GM12878 (cell line): ENCODE results near the gene MAPRE3. TPM values are rescaled to one million over a fixed set of nuclear protein-coding genes. Genes with fewer than 3 reads are reported as not detected.

Source experiments
- ATAC-seq: fragments of 200-7000 bp; cut with Tn5 transposase; 3 replicates; pipeline ENCODE4 v1.9.1; 2020; ENCODE audit warnings: mild to moderate bottlenecking, moderate library complexity
- BruUV-seq: library from RNA; stranded (reverse); fragments of 400-500 nt; replicated peaks from 2 replicates; lab custom pipeline; 2021; lab: Mats Ljungman, UMichigan
- CTCF ChIA-PET: fragments of 300-600 bp; sonication (Branson Sonifier 250); formaldehyde crosslinking; extraction: SDS; loops from one replicate; lab custom pipeline; 2021; ENCODE audit warnings: inconsistent platforms; lab: Yijun Ruan, JAX
- POLR2A ChIA-PET: fragments of 350-600 bp; formaldehyde crosslinking; extraction: SDS; loops from one replicate; lab custom pipeline; 2021; ENCODE audit warnings: inconsistent platforms; lab: Charles Lee
- RAD21 ChIA-PET: fragments of 300-600 bp; sonication (Branson Sonifier 250); formaldehyde crosslinking; loops from one replicate; lab custom pipeline; 2023; ENCODE audit warnings: antibody characterized with exemption; ENCODE audit not compliant: unreplicated experiment; lab: Charles Lee
- SMC1A ChIA-PET: fragments of 300-600 bp; sonication (Branson Sonifier 250); formaldehyde crosslinking; loops from one replicate; lab custom pipeline; 2023; ENCODE audit not compliant: unreplicated experiment, uncharacterized antibody; lab: Charles Lee
- DNase-seq: peaks from one replicate; pipeline ENCODE4 v3.0.0-alpha.2; 2011; ENCODE audit warnings: low read depth, low spot score
- FAIRE-seq: peaks from 3 replicates; lab custom pipeline; 2011; peaks lifted over from hg19 to GRCh38; lab: Jason Lieb, UNC
- H2AFZ ChIP-seq: 2 replicates; pipeline ENCODE4 v1.6.0; 2011; ENCODE audit warnings: low read depth, low read length, control low read depth; ENCODE audit not compliant: control insufficient read depth
- H3K27ac ChIP-seq: 2 replicates; pipeline ENCODE4 v1.5.1; 2011; ENCODE audit warnings: control low read depth; ENCODE audit not compliant: control insufficient read depth, insufficient read depth
- H3K27me3 ChIP-seq, 2 experiments: replicated peaks in 1 of 2; 2 replicates each; pipeline versions ENCODE4 v1.6.0 to v1.6.1; 2011; ENCODE audit warnings: low read length in 1 of 2; ENCODE audit not compliant: control insufficient read depth in 2 of 2, insufficient read depth in 2 of 2
- H3K36me3 ChIP-seq, 2 experiments: 2 replicates each; pipeline ENCODE4 v1.5.1; 2011; ENCODE audit warnings: low read length in 1 of 2; ENCODE audit not compliant: control insufficient read depth in 2 of 2, insufficient read depth in 2 of 2
- H3K4me1 ChIP-seq: 2 replicates; pipeline ENCODE4 v1.6.1; 2011; ENCODE audit warnings: mild to moderate bottlenecking, low read length, moderate library complexity, mixed read lengths; ENCODE audit not compliant: control insufficient read depth, insufficient read depth
- H3K4me2 ChIP-seq: 2 replicates; pipeline ENCODE4 v1.6.0; 2011; ENCODE audit warnings: control low read depth; ENCODE audit not compliant: control insufficient read depth, insufficient read depth
- H3K4me3 ChIP-seq: fragments of 200-600 bp; sonication (generic); 2 replicates; pipeline ENCODE4 v1.5.1; 2016
- H3K79me2 ChIP-seq: 2 replicates; pipeline ENCODE4 v1.6.0; 2011; ENCODE audit warnings: low read length; ENCODE audit not compliant: control insufficient read depth, insufficient read depth
- H3K9ac ChIP-seq: 2 replicates; pipeline ENCODE4 v1.8.0; 2011; ENCODE audit warnings: low read length, control low read depth, mixed read lengths; ENCODE audit not compliant: control insufficient read depth, insufficient read depth
- H3K9me3 ChIP-seq: replicated peaks from 3 replicates; pipeline ENCODE4 v1.5.1; 2011; ENCODE audit warnings: mild to moderate bottlenecking, low read length; ENCODE audit not compliant: control insufficient read depth, insufficient read depth
- H4K20me1 ChIP-seq: 2 replicates; pipeline ENCODE4 v1.6.0; 2011; ENCODE audit not compliant: control insufficient read depth, insufficient read depth
- CREM ChIP-seq: IDR thresholded peaks from 2 replicates; pipeline ENCODE4 v1.6.1; 2014; ENCODE audit warnings: antibody characterized with exemption, low read depth
- ETV6 ChIP-seq, 2 experiments: fragments of 450-650 bp in 1 of 2; IDR thresholded peaks in 1 of 2; conservative IDR thresholded peaks in 1 of 2; 2 replicates each; pipeline ENCODE4 v1.6.1; 2014; ENCODE audit warnings: antibody characterized with exemption in 1 of 2, borderline replicate concordance in 1 of 2, low read depth in 1 of 2, mild to moderate bottlenecking in 1 of 2, moderate library complexity in 1 of 2
- GATAD2B ChIP-seq: fragments of 450-650 bp; conservative IDR thresholded peaks from 2 replicates; pipeline ENCODE4 v1.6.1; 2017; ENCODE audit warnings: low read depth, mild to moderate bottlenecking, moderate library complexity
- HDGF ChIP-seq: fragments of 450-650 bp; IDR thresholded peaks from 2 replicates; pipeline ENCODE4 v1.6.1; 2016; ENCODE audit warnings: antibody characterized with exemption
- KAT2A ChIP-seq: conservative IDR thresholded peaks from 2 replicates; pipeline ENCODE4 v1.6.1; 2011; ENCODE audit warnings: low read depth, low read length; ENCODE audit not compliant: control insufficient read depth
- MEF2B ChIP-seq: fragments of 450-650 bp; IDR thresholded peaks from 2 replicates; pipeline ENCODE4 v1.6.1; 2018; ENCODE audit warnings: mild to moderate bottlenecking, moderate library complexity; ENCODE audit not compliant: partially characterized antibody, poor library complexity, severe bottlenecking
- MTA2 ChIP-seq: fragments of 450-650 bp; IDR thresholded peaks from 2 replicates; pipeline ENCODE4 v1.6.1; 2016; ENCODE audit warnings: low read depth, mild to moderate bottlenecking, moderate library complexity
- NFIC ChIP-seq: IDR thresholded peaks from 2 replicates; pipeline ENCODE4 v1.6.1; 2012; ENCODE audit warnings: low read depth, mild to moderate bottlenecking, inconsistent platforms, low read length, moderate library complexity
- NFYA ChIP-seq: IDR thresholded peaks from 2 replicates; pipeline ENCODE4 v1.6.1; 2011; ENCODE audit warnings: low read depth, mild to moderate bottlenecking, low read length, improper control_type of control experiment, borderline replicate concordance
- PKNOX1 ChIP-seq: fragments of 450-650 bp; IDR thresholded peaks from 2 replicates; pipeline ENCODE4 v1.6.1; 2016; ENCODE audit warnings: mild to moderate bottlenecking
- RUNX3 ChIP-seq: IDR thresholded peaks from 2 replicates; pipeline ENCODE4 v1.6.1; 2012; ENCODE audit warnings: low read length, inconsistent platforms
- SP1 ChIP-seq: IDR thresholded peaks from one replicate; pipeline ENCODE4 v1.6.1; 2011; ENCODE audit warnings: low read depth, low read length
- STAT1 ChIP-seq: fragments of 450-650 bp; conservative IDR thresholded peaks from 2 replicates; pipeline ENCODE4 v1.6.1; 2014; ENCODE audit warnings: antibody characterized with exemption, mild to moderate bottlenecking
- TAF1 ChIP-seq: IDR thresholded peaks from 2 replicates; pipeline ENCODE4 v1.6.1; 2011; ENCODE audit warnings: mild to moderate bottlenecking, low read depth, low read length, borderline replicate concordance
- WGBS: methylation state at CpG from one replicate; pipeline ENCODE4 v1.1.6; 2016; ENCODE audit warnings: low lambda C conversion rate; ENCODE audit not compliant: insufficient replicate concordance, insufficient coverage; ENCODE audit errors: missing lambda C conversion rate; 5-methylcytosine and 5-hydroxymethylcytosine counted together
- in situ Hi-C: fragments of 300-500 bp; cut with MboI; formaldehyde crosslinking; loops from 9 replicates; pipeline ENCODE4 v1.14.3; 2018; ENCODE audit warnings: mixed read lengths
- intact Hi-C: fragments of 100-400 bp; cut with micrococcal nuclease; formaldehyde crosslinking; loops from one replicate; pipeline ENCODE4 v1.14.2; 2022; ENCODE audit not compliant: unreplicated experiment
- polyA plus RNA-seq, 11 experiments: library from polyadenylated mRNA; depleted of rRNA in 4 of 11; unstranded in 6 of 11; stranded (reverse) in 5 of 11; fragments of >200 nt; fragmentation: Nextera tagmentation in 4 of 11; fragmentation: Illumina TruSeq in 1 of 11; extraction: Ambion mirVana in 4 of 11; extraction: Trizol in 1 of 11; gene quantifications; 1 replicate in 1 of 11; 2 replicates in 10 of 11; pipeline versions ENCODE4 v1.2.1 to v1.2.3, GENCODE V29; 2011 to 2016; ENCODE audit warnings: inconsistent platforms in 2 of 11, missing spikeins in 2 of 11, low read depth in 1 of 11
- total RNA-seq, 4 experiments: library from RNA; depleted of rRNA in 3 of 4; stranded (reverse); fragments of >200 nt in 3 of 4; fragmentation: Illumina TruSeq in 1 of 4; extraction: Trizol in 1 of 4; gene quantifications; 2 replicates each; pipeline versions ENCODE4 v1.2.1 to v1.2.3, GENCODE V29; 2013 to 2021
- TF ChIP-seq, protein P1 (sequence below): fragments of 450-650 bp; IDR thresholded peaks from 2 replicates; pipeline ENCODE4 v1.6.1; 2017; ENCODE audit warnings: low read depth, mild to moderate bottlenecking, moderate library complexity
- TF ChIP-seq, protein P2 (sequence below): fragments of 450-650 bp; conservative IDR thresholded peaks from 2 replicates; pipeline ENCODE4 v1.6.1; 2017; ENCODE audit warnings: mild to moderate bottlenecking, moderate library complexity
- TF ChIP-seq, protein P3 (sequence below): fragments of 450-650 bp; IDR thresholded peaks from 2 replicates; pipeline ENCODE4 v1.6.1; 2014; ENCODE audit warnings: mild to moderate bottlenecking

Gene MAPRE3
- total and polyA plus RNA-seq, 10 of the 15 experiments (the other 5 are each of a cell fraction or from before 2014, with no cell fraction given) = 0.03 to 1.3 (median 0.73) TPM; not detected in 1

DNA sequence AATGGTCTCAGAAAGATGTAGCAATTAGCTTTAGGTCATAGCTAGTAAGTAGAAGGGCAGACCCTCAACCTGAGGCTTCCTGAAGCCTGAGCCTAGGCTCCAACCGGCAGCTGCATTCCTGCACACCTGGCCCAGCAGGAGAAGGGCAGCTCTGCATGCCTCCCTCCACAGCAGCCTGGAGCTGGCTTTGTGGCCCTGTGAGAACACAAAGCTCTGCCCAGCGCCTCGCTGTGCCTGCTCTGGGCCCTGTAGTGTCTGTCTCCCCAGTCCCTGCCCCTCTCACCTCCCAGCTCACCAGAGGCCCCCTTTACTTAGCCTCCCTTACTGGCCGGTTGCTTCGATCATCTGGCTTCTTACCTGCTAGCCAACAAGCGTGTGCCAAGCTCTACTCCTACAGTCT lies 69.0 kb downstream of the MAPRE3 start (continued):
- TF ChIP-seq ETV6 (conservative IDR thresholded peaks at IDR 0.05 in 1 of 2, IDR thresholded peaks at IDR 0.05 in 1 of 2; ENCODE audit: borderline replicate concordance in 1 of 2, low read depth in 1 of 2) = no peak
- TF ChIP-seq, protein P1, sequence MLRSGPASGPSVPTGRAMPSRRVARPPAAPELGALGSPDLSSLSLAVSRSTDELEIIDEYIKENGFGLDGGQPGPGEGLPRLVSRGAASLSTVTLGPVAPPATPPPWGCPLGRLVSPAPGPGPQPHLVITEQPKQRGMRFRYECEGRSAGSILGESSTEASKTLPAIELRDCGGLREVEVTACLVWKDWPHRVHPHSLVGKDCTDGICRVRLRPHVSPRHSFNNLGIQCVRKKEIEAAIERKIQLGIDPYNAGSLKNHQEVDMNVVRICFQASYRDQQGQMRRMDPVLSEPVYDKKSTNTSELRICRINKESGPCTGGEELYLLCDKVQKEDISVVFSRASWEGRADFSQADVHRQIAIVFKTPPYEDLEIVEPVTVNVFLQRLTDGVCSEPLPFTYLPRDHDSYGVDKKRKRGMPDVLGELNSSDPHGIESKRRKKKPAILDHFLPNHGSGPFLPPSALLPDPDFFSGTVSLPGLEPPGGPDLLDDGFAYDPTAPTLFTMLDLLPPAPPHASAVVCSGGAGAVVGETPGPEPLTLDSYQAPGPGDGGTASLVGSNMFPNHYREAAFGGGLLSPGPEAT = no peak

- Histone ChIP-seq H3K36me3 (peaks cover 39 to 49% of the 10 kb centered on the region in 2 experiments), H4K20me1 (no peaks in the 10 kb centered on the region), H3K9ac (no peak overlapping the region), H3K9me3 (no peaks in the 10 kb centered on the region), H2AFZ (no peak overlapping the region), H3K79me2 (peaks cover 10% of the 10 kb centered on the region), H3K4me1 (peaks cover 38% of the 10 kb centered on the region), H3K27me3 (no peaks in the 10 kb centered on the region), H3K27ac (no peak overlapping the region), H3K4me2 (no peak overlapping the region), H3K4me3 (no peak overlapping the region)
- intact Hi-C loops = no loop called here
- in situ Hi-C loops = no loop called here
- 88% methylated on average over 7 of the region's 7 CpGs for WGBS
- ChIA-PET RAD21 (interaction anchor here (0.9 to 4.1 kb wide), 3 partner anchors 11 to 44 kb away, joined by 4 to 31 read pairs (median 4); partner anchors contain the start of gene AGBL5), POLR2A (interaction anchor here (0.9 to 3.9 kb wide), 3 partner anchors 10 to 41 kb away, joined by 3 to 34 read pairs (median 3); partner anchors contain the start of gene AGBL5), CTCF (interaction anchor here (0.9 to 5.2 kb wide), 6 partner anchors 10 to 78 kb away, joined by 4 to 26 read pairs (median 6); partner anchors contain the start of genes AGBL5 and MAPRE3), SMC1A (interaction anchor here (1.2 kb wide), 1 partner anchor 34 kb away, joined by 3 read pairs; no protein-coding TSS in a partner anchor)
- no peak for DNase-seq
- no TSS peak for BruUV-seq
- no peak for ATAC-seq
- no peak for FAIRE-seq
- TF ChIP-seq NFIC (no peak), STAT1 (no peak), KAT2A (no peak), RUNX3 (no peak), NFYA (no peak), CREM (no peak), MEF2B (no peak), PKNOX1 (no peak), SP1 (no peak), MTA2 (no peak), TAF1 (no peak), HDGF (no peak), GATAD2B (no peak), ETV6 (conservative IDR thresholded peaks at IDR 0.05 in 1 of 2, IDR thresholded peaks at IDR 0.05 in 1 of 2; ENCODE audit: borderline replicate concordance in 1 of 2, low read depth in 1 of 2) (no peak)
- TF ChIP-seq, protein P2, sequence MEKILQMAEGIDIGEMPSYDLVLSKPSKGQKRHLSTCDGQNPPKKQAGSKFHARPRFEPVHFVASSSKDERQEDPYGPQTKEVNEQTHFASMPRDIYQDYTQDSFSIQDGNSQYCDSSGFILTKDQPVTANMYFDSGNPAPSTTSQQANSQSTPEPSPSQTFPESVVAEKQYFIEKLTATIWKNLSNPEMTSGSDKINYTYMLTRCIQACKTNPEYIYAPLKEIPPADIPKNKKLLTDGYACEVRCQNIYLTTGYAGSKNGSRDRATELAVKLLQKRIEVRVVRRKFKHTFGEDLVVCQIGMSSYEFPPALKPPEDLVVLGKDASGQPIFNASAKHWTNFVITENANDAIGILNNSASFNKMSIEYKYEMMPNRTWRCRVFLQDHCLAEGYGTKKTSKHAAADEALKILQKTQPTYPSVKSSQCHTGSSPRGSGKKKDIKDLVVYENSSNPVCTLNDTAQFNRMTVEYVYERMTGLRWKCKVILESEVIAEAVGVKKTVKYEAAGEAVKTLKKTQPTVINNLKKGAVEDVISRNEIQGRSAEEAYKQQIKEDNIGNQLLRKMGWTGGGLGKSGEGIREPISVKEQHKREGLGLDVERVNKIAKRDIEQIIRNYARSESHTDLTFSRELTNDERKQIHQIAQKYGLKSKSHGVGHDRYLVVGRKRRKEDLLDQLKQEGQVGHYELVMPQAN = no peak
- TF ChIP-seq, protein P3, sequence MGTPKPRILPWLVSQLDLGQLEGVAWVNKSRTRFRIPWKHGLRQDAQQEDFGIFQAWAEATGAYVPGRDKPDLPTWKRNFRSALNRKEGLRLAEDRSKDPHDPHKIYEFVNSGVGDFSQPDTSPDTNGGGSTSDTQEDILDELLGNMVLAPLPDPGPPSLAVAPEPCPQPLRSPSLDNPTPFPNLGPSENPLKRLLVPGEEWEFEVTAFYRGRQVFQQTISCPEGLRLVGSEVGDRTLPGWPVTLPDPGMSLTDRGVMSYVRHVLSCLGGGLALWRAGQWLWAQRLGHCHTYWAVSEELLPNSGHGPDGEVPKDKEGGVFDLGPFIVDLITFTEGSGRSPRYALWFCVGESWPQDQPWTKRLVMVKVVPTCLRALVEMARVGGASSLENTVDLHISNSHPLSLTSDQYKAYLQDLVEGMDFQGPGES = no peak
Observed at GRCh38 chr2:27039871-27040270, 69.4 kb downstream of the MAPRE3 start.
